Right lobe of liver (tissue), 4 donors: ENCODE measurements around the gene CHPF.

ENCODE experiments used
- POLR2A ChIP-seq: fragments of 450-650 bp; IDR thresholded peaks from one replicate; pipeline ENCODE4 v1.6.1; 2017; ENCODE audit warnings: antibody characterized with exemption, mild to moderate bottlenecking
- TF ChIP-seq, protein P1 (sequence below), 4 donors: fragments of 200-600 bp in 3 of 4; fragments of 450-650 bp in 1 of 4; IDR thresholded peaks; one replicate each; pipeline versions ENCODE4 v1.5.1 to v1.8.0; 2016 to 2022; ENCODE audit warnings: antibody characterized with exemption in 4 of 4, mild to moderate bottlenecking in 2 of 4
- donor health status: DM: no; HTN: no; CAD: no.
- donor health status: DM: no; HTN: no; CAD: no.
- donor health status: DM: no; HTN: yes; CAD: no.

DNA sequence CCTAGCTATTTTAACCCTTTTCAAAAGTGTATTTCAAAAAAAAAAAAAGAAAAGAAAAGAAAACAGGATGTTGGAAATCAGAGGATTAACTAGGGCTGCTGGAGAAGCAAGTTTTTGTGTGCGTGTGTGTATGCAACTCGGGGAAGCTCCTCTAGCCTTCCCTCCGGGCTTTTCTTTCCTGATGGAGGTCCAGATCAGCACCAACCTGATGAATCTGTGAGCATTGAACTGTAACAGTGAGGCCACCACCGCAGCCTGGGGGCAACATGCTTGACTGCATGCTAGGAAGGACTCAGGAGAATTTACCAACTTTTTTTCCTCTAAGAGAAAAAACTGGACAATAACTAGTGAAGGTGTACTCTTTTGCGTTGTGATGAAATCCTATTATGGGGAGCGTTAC is 25.4 kb upstream of the CHPF start:
- TF ChIP-seq, protein P1, sequence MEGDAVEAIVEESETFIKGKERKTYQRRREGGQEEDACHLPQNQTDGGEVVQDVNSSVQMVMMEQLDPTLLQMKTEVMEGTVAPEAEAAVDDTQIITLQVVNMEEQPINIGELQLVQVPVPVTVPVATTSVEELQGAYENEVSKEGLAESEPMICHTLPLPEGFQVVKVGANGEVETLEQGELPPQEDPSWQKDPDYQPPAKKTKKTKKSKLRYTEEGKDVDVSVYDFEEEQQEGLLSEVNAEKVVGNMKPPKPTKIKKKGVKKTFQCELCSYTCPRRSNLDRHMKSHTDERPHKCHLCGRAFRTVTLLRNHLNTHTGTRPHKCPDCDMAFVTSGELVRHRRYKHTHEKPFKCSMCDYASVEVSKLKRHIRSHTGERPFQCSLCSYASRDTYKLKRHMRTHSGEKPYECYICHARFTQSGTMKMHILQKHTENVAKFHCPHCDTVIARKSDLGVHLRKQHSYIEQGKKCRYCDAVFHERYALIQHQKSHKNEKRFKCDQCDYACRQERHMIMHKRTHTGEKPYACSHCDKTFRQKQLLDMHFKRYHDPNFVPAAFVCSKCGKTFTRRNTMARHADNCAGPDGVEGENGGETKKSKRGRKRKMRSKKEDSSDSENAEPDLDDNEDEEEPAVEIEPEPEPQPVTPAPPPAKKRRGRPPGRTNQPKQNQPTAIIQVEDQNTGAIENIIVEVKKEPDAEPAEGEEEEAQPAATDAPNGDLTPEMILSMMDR (IDR thresholded peaks at IDR 0.05): no peak
- no peak for TF ChIP-seq POLR2A
